GM12878 (cell line): ENCODE measurements around the gene CHST14. TPM values are rescaled to one million over a fixed set of nuclear protein-coding genes. Genes with fewer than 3 reads are reported as not detected.

Experiments used
- ATAC-seq: fragments of 200-7000 bp; cut with Tn5 transposase; 3 replicates; pipeline ENCODE4 v1.9.1; 2020; ENCODE audit warnings: mild to moderate bottlenecking, moderate library complexity
- BruUV-seq: library from RNA; stranded (reverse); fragments of 400-500 nt; replicated peaks from 2 replicates; lab custom pipeline; 2021; lab: Mats Ljungman, UMichigan
- CTCF ChIA-PET: fragments of 300-600 bp; sonication (Branson Sonifier 250); formaldehyde crosslinking; extraction: SDS; loops from one replicate; lab custom pipeline; 2021; ENCODE audit warnings: inconsistent platforms; lab: Yijun Ruan, JAX
- POLR2A ChIA-PET: fragments of 350-600 bp; formaldehyde crosslinking; extraction: SDS; loops from one replicate; lab custom pipeline; 2021; ENCODE audit warnings: inconsistent platforms; lab: Charles Lee
- RAD21 ChIA-PET: fragments of 300-600 bp; sonication (Branson Sonifier 250); formaldehyde crosslinking; loops from one replicate; lab custom pipeline; 2023; ENCODE audit warnings: antibody characterized with exemption; ENCODE audit not compliant: unreplicated experiment; lab: Charles Lee
- SMC1A ChIA-PET: fragments of 300-600 bp; sonication (Branson Sonifier 250); formaldehyde crosslinking; loops from one replicate; lab custom pipeline; 2023; ENCODE audit not compliant: unreplicated experiment, uncharacterized antibody; lab: Charles Lee
- DNase-seq: peaks from one replicate; pipeline ENCODE4 v3.0.0-alpha.2; 2011; ENCODE audit warnings: low read depth, low spot score
- FAIRE-seq: peaks from 3 replicates; lab custom pipeline; 2011; peaks lifted over from hg19 to GRCh38; lab: Jason Lieb, UNC
- H2AFZ ChIP-seq: 2 replicates; pipeline ENCODE4 v1.6.0; 2011; ENCODE audit warnings: low read depth, low read length, control low read depth; ENCODE audit not compliant: control insufficient read depth
- H3K27ac ChIP-seq: 2 replicates; pipeline ENCODE4 v1.5.1; 2011; ENCODE audit warnings: control low read depth; ENCODE audit not compliant: control insufficient read depth, insufficient read depth
- H3K27me3 ChIP-seq, 2 experiments: replicated peaks in 1 of 2; 2 replicates each; pipeline versions ENCODE4 v1.6.0 to v1.6.1; 2011; ENCODE audit warnings: low read length in 1 of 2; ENCODE audit not compliant: control insufficient read depth in 2 of 2, insufficient read depth in 2 of 2
- H3K36me3 ChIP-seq, 2 experiments: 2 replicates each; pipeline ENCODE4 v1.5.1; 2011; ENCODE audit warnings: low read length in 1 of 2; ENCODE audit not compliant: control insufficient read depth in 2 of 2, insufficient read depth in 2 of 2
- H3K4me1 ChIP-seq: 2 replicates; pipeline ENCODE4 v1.6.1; 2011; ENCODE audit warnings: mild to moderate bottlenecking, low read length, moderate library complexity, mixed read lengths; ENCODE audit not compliant: control insufficient read depth, insufficient read depth
- H3K4me2 ChIP-seq: 2 replicates; pipeline ENCODE4 v1.6.0; 2011; ENCODE audit warnings: control low read depth; ENCODE audit not compliant: control insufficient read depth, insufficient read depth
- H3K4me3 ChIP-seq: fragments of 200-600 bp; sonication (generic); 2 replicates; pipeline ENCODE4 v1.5.1; 2016
- H3K79me2 ChIP-seq: 2 replicates; pipeline ENCODE4 v1.6.0; 2011; ENCODE audit warnings: low read length; ENCODE audit not compliant: control insufficient read depth, insufficient read depth
- H3K9ac ChIP-seq: 2 replicates; pipeline ENCODE4 v1.8.0; 2011; ENCODE audit warnings: low read length, control low read depth, mixed read lengths; ENCODE audit not compliant: control insufficient read depth, insufficient read depth
- H3K9me3 ChIP-seq: replicated peaks from 3 replicates; pipeline ENCODE4 v1.5.1; 2011; ENCODE audit warnings: mild to moderate bottlenecking, low read length; ENCODE audit not compliant: control insufficient read depth, insufficient read depth
- H4K20me1 ChIP-seq: 2 replicates; pipeline ENCODE4 v1.6.0; 2011; ENCODE audit not compliant: control insufficient read depth, insufficient read depth
- BHLHE40 ChIP-seq, 2 experiments: fragments of 450-650 bp in 1 of 2; IDR thresholded peaks; 2 replicates each; pipeline ENCODE4 v1.6.1; 2011 to 2017; ENCODE audit warnings: low read depth in 2 of 2, borderline replicate concordance in 1 of 2, improper control_type of control experiment in 1 of 2, low read length in 1 of 2, mild to moderate bottlenecking in 1 of 2
- CREM ChIP-seq: IDR thresholded peaks from 2 replicates; pipeline ENCODE4 v1.6.1; 2014; ENCODE audit warnings: antibody characterized with exemption, low read depth
- E2F4 ChIP-seq: IDR thresholded peaks from 2 replicates; pipeline ENCODE4 v1.6.1; 2012; ENCODE audit warnings: low read depth, low read length, improper control_type of control experiment
- KAT2A ChIP-seq: conservative IDR thresholded peaks from 2 replicates; pipeline ENCODE4 v1.6.1; 2011; ENCODE audit warnings: low read depth, low read length; ENCODE audit not compliant: control insufficient read depth
- MXI1 ChIP-seq: fragments of 150-350 bp; IDR thresholded peaks from 2 replicates; pipeline ENCODE4 v1.6.1; 2011; ENCODE audit warnings: low read depth, mild to moderate bottlenecking, inconsistent platforms, low read length, improper control_type of control experiment
- SREBF1 ChIP-seq: IDR thresholded peaks from 2 replicates; pipeline ENCODE4 v1.6.1; 2012; ENCODE audit warnings: mild to moderate bottlenecking, low read length
- WGBS: methylation state at CpG from one replicate; pipeline ENCODE4 v1.1.6; 2016; ENCODE audit warnings: low lambda C conversion rate; ENCODE audit not compliant: insufficient replicate concordance, insufficient coverage; ENCODE audit errors: missing lambda C conversion rate; 5-methylcytosine and 5-hydroxymethylcytosine counted together
- in situ Hi-C: fragments of 300-500 bp; cut with MboI; formaldehyde crosslinking; loops from 9 replicates; pipeline ENCODE4 v1.14.3; 2018; ENCODE audit warnings: mixed read lengths
- intact Hi-C: fragments of 100-400 bp; cut with micrococcal nuclease; formaldehyde crosslinking; loops from one replicate; pipeline ENCODE4 v1.14.2; 2022; ENCODE audit not compliant: unreplicated experiment
- polyA plus RNA-seq, 11 experiments: library from polyadenylated mRNA; depleted of rRNA in 4 of 11; unstranded in 6 of 11; stranded (reverse) in 5 of 11; fragments of >200 nt; fragmentation: Nextera tagmentation in 4 of 11; fragmentation: Illumina TruSeq in 1 of 11; extraction: Ambion mirVana in 4 of 11; extraction: Trizol in 1 of 11; gene quantifications; 1 replicate in 1 of 11; 2 replicates in 10 of 11; pipeline versions ENCODE4 v1.2.1 to v1.2.3, GENCODE V29; 2011 to 2016; ENCODE audit warnings: inconsistent platforms in 2 of 11, missing spikeins in 2 of 11, low read depth in 1 of 11
- total RNA-seq, 4 experiments: library from RNA; depleted of rRNA in 3 of 4; stranded (reverse); fragments of >200 nt in 3 of 4; fragmentation: Illumina TruSeq in 1 of 4; extraction: Trizol in 1 of 4; gene quantifications; 2 replicates each; pipeline versions ENCODE4 v1.2.1 to v1.2.3, GENCODE V29; 2013 to 2021

CHST14 gene
- total and polyA plus RNA-seq, 10 of the 15 experiments (the other 5 are each of a cell fraction or from before 2014, with no cell fraction given), result 1.3 to 12.8 (median 6.2) TPM

- intact Hi-C loops (no loop called here), in situ Hi-C loops (no loop called here)
- Histone ChIP-seq H3K4me3 (no peak overlapping the region), H3K36me3 (no peaks in the 10 kb centered on the region), H4K20me1 (no peaks in the 10 kb centered on the region), H3K4me2 (no peak overlapping the region), H3K9ac (no peak overlapping the region), H3K79me2 (no peaks in the 10 kb centered on the region), H3K9me3 (no peaks in the 10 kb centered on the region), H3K27me3 (no peaks in the 10 kb centered on the region), H3K4me1 (no peaks in the 10 kb centered on the region), H3K27ac (no peak overlapping the region), H2AFZ (no peak overlapping the region)
- SMC1A ChIA-PET, result interaction anchor here (1.0 kb wide), 1 partner anchor 104 kb away, joined by 3 read pairs; no protein-coding TSS in a partner anchor
- FAIRE-seq, result no peak
- POLR2A ChIA-PET, result no interaction called here
- no peak for DNase-seq
- RAD21 ChIA-PET, result no interaction called here
- no TSS peak for BruUV-seq
- WGBS, result 0% methylated on average over 1 of the region's 1 CpG
- no peak for ATAC-seq
- TF ChIP-seq E2F4 (no peak), BHLHE40 (IDR thresholded peaks at IDR 0.05; ENCODE audit: borderline replicate concordance in 1 of 2, low read depth in 2 of 2, low read length in 1 of 2) (no peak), CREM (no peak), SREBF1 (no peak), MXI1 (no peak), KAT2A (no peak)
- CTCF ChIA-PET, result interaction anchor here (1.5 kb wide), 1 partner anchor 38 kb away, joined by 3 read pairs; no protein-coding TSS in a partner anchor
These were observed 10.7 kb downstream of the CHST14 start for GRCh38 chr15:40481341-40482074.
